Measurements from ENCODE around the gene HOXC13. TPM values are rescaled to one million over a fixed set of nuclear protein-coding genes. Genes with fewer than 3 reads are reported as not detected.

HOXC13 gene
- total RNA-seq, 1 donor from 2014 or later: not detected

DNA sequence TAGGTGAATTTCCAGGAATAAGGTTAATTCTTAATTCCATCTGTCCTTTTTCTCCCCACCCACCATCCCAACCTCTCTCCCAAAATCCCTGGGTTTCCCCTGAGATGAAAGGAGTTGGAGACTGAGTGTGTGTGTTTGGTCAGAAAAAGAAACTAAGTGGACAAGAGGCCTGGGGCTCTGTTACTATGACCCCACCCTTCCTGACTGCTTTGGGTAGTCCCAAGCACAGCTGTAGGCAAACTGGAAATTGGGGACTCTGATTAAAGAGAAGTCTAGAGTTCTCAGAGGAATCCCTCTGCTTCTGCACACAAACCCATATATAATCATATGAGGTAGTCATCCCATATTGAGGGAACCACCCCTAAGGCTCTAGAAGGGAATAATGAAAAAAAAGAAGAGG is 9.1 kb downstream of the HOXC13 start:
- no peak overlapping the region for H3K4me3 ChIP-seq
- peaks cover 45% of the 10 kb centered on the region for H3K27me3 ChIP-seq
- TF ChIP-seq, protein P1, sequence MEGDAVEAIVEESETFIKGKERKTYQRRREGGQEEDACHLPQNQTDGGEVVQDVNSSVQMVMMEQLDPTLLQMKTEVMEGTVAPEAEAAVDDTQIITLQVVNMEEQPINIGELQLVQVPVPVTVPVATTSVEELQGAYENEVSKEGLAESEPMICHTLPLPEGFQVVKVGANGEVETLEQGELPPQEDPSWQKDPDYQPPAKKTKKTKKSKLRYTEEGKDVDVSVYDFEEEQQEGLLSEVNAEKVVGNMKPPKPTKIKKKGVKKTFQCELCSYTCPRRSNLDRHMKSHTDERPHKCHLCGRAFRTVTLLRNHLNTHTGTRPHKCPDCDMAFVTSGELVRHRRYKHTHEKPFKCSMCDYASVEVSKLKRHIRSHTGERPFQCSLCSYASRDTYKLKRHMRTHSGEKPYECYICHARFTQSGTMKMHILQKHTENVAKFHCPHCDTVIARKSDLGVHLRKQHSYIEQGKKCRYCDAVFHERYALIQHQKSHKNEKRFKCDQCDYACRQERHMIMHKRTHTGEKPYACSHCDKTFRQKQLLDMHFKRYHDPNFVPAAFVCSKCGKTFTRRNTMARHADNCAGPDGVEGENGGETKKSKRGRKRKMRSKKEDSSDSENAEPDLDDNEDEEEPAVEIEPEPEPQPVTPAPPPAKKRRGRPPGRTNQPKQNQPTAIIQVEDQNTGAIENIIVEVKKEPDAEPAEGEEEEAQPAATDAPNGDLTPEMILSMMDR (IDR thresholded peaks at IDR 0.05): no peak
- intact Hi-C loops (cut with DNase I): no loop called here
- H3K27ac ChIP-seq: no peak overlapping the region
- no peak for DNase-seq (ENCODE audit: low spot score in 2 of 2)
- H3K4me1 ChIP-seq: peaks cover 3 to 5% of the 10 kb centered on the region in 2 donors
- H3K36me3 ChIP-seq: no peaks in the 10 kb centered on the region
- no peaks in the 10 kb centered on the region for H3K9me3 ChIP-seq

DNA sequence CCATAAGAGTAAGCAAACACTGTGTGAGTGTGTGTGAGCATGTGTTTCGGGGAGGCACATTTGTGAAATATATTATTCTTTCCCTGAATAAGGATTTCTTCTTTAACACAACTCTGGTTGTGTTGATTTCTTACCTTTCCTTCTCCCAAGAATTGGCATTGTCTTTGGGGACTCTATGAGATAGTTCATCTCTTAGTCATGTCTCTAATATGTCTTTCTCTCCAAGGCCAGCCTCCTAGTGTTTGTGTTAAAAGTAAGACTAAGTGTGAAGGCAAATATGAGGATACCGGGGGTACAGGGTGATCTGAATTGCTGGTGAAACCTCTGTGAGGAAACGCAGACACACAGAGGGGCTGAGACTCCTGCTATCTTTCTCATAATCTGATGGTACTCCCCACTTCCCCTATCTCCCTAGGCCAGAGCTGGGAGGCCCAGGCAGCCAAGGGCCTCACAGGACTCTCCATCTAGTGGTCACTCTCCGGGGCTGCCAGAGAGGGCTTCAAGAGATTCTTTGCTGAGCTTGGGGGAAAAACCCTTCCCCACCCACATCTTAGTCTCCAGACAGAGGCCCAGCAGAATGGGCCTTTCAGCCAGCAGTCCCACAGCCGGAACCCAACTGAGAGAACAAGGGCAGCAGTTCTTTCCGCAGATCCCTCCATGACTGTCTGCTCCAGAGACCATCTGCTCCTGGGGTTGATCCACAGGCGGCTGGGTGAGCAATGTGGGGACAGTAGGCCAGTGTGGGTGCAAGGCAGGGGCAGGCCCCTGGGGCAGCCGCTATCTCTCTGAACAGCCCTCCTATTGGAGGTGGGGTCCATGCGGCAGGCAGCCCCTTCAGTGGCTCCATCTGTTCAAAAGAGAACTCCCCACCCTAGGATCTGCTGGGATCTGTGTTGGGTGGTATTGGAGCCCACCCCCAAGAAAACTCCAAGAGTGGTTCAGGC is 10.3 kb downstream of the HOXC13 start:
- Histone ChIP-seq H3K4me1 (peaks cover 3 to 5% of the 10 kb centered on the region in 2 donors), H3K4me3 (no peak overlapping the region), H3K27ac (no peak overlapping the region), H3K36me3 (no peaks in the 10 kb centered on the region), H3K27me3 (peaks cover 50% of the 10 kb centered on the region), H3K9me3 (no peaks in the 10 kb centered on the region)
- intact Hi-C loops (cut with DNase I): no loop called here
- no peak for DNase-seq (ENCODE audit: low spot score in 2 of 2)
- TF ChIP-seq, protein P1 (IDR thresholded peaks at IDR 0.05): no peak

DNA sequence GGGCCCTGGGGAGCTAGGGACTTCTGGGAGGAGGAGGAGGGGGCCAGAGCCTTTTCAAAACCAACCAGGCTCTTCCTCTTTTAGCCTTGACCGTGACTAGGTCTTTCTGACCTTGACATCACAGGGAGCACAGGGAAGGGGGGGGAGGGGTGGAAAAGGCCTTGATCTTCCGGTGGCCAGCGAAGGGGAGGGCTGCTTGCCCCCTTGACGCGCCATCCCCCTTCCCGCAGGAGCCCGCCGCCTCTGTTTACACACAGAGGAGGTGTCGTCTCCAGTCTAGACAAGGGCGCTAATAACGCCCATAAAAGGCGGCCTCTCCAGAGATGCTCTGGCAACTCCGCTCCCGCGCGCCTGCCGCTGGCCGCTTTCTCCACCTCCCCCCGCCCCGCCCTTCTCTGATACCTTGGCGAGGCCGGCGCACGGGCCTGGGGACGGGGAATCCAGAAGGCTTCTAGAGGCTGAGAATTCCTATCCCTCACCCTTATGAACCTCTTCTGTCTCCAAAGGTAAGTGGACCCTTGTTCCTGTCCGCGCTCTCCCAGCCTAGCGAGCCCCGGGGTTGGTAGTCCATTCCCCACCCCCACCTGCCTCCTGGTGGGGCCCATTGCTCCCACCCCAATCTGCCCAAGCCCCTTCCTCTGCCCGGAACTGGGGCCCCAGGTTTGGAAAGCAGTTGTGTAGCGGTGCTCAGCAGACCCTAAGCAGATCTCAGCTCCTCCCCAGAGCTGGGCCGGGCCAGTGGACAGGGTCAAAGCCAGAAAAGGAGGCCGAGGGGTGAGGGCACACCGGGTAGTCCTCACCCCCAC is 11.2 kb downstream of the HOXC13 start:
- H3K36me3 ChIP-seq: no peaks in the 10 kb centered on the region
- H3K27ac ChIP-seq: no peak overlapping the region
- H3K9me3 ChIP-seq: no peaks in the 10 kb centered on the region
- peaks cover 50% of the 10 kb centered on the region for H3K27me3 ChIP-seq
- intact Hi-C loops (cut with DNase I): no loop called here
- DNase-seq (ENCODE audit: low spot score in 2 of 2): no peak
- peaks cover 3 to 5% of the 10 kb centered on the region in 2 donors for H3K4me1 ChIP-seq
- TF ChIP-seq, protein P1 (IDR thresholded peaks at IDR 0.05): no peak
- H3K4me3 ChIP-seq: no peak overlapping the region

DNA sequence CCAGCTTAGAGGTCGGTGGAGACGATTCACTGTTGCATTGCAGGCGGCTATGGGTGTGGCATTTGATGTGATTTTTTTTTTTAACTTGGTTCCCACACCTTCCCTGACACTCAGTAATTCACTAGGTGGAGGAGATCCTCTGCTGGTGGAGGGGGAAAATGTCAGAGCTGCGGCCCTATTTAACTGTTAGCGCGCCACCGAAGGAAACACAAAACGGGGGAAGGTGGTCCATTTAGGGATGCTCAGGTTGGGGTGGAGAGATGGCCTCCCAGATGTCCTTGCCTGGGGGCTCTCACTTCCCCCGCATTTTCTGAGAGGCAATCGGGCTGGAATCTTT is 11.8 kb downstream of the HOXC13 start:
- intact Hi-C loops (cut with DNase I): no loop called here
- H3K4me3 ChIP-seq: no peak overlapping the region
- H3K4me1 ChIP-seq: peaks cover 3 to 5% of the 10 kb centered on the region in 2 donors
- no peaks in the 10 kb centered on the region for H3K36me3 ChIP-seq
- H3K9me3 ChIP-seq: no peaks in the 10 kb centered on the region
- H3K27ac ChIP-seq: no peak overlapping the region
- TF ChIP-seq, protein P1 (IDR thresholded peaks at IDR 0.05): no peak
- peaks cover 52% of the 10 kb centered on the region for H3K27me3 ChIP-seq
- no peak for DNase-seq (ENCODE audit: low spot score in 2 of 2)

DNA sequence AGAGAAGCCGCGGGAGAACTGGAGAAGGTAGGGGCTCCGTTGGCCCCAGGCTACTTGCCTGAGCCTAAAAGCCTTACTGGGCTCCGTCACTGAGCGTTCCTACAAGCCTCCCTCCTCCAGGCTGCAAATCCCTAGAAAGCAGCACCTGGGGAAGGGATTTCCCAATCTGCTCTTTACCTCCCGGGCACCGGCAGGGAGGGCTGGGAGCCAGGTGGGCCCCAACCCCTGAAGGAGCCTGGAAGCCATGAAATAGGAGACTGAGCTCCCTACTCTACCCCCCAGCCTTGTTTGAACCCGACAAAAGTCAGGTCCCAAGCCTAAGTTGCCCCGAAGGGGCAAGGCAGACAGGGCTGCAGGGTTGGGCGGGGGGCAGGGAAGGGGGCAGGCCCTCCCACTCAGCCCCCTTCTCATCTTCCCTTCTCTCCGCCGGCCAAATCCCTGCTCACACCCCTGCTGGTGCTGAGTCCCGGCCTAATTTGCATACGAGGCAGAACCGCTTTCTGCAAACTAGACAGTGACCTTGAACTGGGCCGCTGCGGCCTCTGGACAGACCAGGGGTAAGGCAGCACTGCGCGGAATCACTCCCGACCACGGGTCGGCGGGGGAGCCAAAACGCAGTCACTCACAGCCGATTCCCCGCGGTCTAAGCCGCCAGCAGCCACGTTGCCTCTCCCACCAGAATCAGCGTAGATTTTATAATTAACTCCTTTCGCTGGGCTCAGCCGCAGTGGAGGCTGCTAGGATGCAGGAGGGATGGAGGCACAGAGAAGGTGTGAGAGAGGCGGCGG is 12.4 kb downstream of the HOXC13 start:
- no peak for DNase-seq (ENCODE audit: low spot score in 2 of 2)
- intact Hi-C loops (cut with DNase I): no loop called here
- TF ChIP-seq, protein P1 (IDR thresholded peaks at IDR 0.05): no peak
- H3K27me3 ChIP-seq: peaks cover 57% of the 10 kb centered on the region
- no peaks in the 10 kb centered on the region for H3K36me3 ChIP-seq
- H3K4me1 ChIP-seq: peaks cover 3 to 5% of the 10 kb centered on the region in 2 donors
- H3K27ac ChIP-seq: no peak overlapping the region
- H3K4me3 ChIP-seq: no peak overlapping the region
- no peaks in the 10 kb centered on the region for H3K9me3 ChIP-seq

All from ascending aorta (tissue), 2 donors.